ENCODE data around the gene GBE1.
"Not testable (repeated sequence)": the region's sequence is repeated elsewhere in the genome, so short reads cannot be mapped to it uniquely, and the experiment has no call there.

The GBE1 gene

GRCh38 chr3:81753416-81754027 is 7.9 kb downstream of the GBE1 start:
- no peak for DNase-seq (ENCODE audit: low spot score)

GRCh38 chr3:81752604-81753003 is 8.8 kb downstream of the GBE1 start:
- DNase-seq (ENCODE audit: low spot score) = no peak

DNA sequence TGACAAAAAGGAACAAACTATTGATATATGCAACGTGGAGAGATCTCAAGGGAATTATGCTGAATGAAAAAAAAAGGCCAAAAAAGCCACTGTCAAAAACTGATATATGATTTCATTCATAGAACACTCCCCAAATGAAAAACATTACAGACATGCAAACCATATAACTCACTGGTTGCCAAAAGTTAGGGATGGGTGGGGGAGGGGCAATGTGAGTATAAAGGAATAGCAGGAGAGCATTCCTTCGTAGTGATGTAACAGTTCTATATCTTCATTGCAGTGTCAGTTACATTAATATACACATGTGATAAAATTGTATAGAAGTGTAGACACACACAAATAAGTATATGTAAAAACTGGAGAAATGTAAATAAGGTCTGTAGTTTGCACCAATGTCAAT is 12.2 kb downstream of the GBE1 start:
- DNase-seq (ENCODE audit: low spot score) = no peak

GRCh38 chr3:81747280-81747679 is 14.2 kb downstream of the GBE1 start:
- not testable (repeated sequence) for DNase-seq (ENCODE audit: low spot score)

GRCh38 chr3:81744366-81744765 is 17.1 kb downstream of the GBE1 start:
- DNase-seq (ENCODE audit: low spot score) = no peak

DNA sequence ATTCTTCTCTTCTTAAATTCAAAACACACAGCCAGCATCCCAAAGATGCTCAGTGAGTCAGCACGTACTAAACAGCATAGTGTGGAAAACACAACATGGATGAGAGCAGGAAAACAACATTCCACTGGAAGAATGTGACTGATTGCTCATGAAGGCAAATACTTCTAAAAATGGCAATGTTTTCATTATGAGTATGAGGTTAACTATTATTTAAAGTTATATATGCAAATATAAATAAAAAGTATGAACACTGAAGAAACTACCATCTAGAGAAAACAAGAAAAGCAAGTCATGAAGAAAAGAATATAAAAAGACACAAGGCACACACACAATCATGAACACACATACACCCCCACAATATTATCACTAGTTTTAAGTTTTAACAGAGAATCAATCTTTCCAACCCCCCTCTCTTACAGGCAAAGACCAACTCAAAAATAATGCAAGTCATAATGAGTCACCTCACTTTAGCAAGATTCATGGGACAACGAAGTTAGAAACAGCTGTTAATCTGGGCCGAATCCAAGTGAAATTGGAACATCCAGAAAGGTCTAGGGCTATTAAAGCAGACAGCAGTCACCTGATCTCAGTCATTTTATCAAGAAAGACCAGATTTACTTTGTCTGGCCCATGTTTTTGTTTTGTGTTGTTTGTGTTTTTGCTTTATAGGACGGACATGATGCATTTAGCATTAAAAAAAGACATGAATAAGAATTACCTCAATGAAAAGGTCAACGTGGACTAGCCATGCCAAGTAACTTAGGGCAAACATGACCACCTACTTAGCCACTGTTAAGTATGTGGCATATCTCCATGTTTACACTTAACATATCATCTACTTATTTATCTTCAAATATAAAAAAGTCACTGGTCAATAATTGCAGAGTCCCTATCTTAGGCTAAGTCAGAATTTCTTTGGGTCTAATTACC is 18.1 kb downstream of the GBE1 start:
- no peak for DNase-seq (ENCODE audit: low spot score)

DNA sequence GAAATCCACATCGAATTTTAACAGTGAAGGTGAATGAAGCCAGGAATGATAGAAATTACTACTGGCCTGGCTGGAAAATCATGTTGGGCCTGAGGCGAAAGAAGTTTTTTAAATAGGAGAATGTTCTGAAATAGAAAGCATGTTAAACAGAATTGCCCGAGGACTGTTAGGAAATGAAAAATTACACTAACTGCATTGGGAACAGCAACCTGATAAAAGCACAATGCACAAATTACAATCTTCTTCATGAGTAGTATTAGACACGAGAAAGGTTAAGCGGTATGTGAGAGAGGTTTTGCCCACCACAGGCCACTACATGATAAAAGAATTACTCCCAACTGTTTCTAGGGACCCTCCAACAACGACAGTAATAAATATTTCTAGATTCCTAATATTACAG is 18.9 kb downstream of the GBE1 start:
- no peak for DNase-seq (ENCODE audit: low spot score)

- DNase-seq (ENCODE audit: low spot score) = no peak
Observed at GRCh38 chr3:81741216-81741615, 20.2 kb downstream of the GBE1 start.

DNA sequence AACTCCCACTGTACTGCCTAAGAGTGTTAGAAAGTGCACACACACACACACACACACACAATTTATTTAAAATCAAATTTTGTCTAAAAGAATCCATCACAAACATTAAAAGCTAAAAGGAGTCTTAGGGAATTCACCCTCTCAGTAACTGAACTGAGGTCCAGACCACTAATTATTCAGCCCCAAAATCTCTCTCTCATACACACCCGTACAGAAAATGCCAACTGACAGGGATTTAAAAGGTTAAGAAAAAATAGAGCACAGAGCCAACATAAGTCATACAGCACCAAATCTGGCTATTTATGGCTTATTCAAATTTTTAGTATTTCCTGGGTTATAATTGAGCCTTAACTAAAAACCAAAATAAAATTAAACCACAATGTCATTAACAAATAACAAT is 20.7 kb downstream of the GBE1 start:
- no peak for DNase-seq (ENCODE audit: low spot score)

GRCh38 chr3:81735334-81735733 is 26.1 kb downstream of the GBE1 start:
- no peak for DNase-seq (ENCODE audit: low spot score)

DNA sequence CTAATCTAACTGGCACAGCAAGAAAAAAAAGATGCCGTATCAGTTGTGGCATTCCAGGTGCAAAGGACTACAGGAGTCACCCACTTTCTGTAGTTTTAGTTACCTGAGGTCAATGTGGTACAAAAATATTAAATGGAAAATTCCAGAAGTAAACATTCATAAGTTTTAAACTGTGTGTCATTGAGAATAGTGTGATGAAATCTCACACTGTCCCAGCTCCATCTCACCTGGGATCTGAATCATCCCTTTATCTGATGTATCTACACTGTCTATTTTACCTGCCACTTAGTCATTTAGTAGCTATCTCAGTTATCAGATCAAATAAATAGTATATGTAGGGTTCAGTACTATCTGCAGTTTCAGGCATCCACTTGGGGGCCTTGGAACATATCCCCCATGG is 26.7 kb downstream of the GBE1 start:
- no peak for DNase-seq (ENCODE audit: low spot score)

DNA sequence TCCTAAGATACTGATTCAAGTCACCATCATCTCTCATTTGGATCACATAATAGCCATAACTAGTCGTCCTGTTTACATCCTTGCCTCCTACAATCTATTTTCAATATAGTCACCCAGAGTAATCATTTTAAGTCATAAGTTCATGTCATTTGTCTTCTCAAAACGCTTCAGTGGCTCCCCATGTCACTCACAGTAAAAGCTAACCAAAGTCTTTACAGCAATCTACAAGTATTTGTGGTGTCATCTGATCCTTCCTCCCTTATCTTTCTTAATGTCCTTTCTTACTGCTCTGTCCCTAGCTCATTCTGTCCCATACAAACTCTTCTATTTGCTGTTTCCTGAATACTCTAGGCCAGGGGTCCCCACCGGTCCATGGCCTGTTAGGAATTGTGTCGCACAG is 28.8 kb downstream of the GBE1 start:
- DNase-seq (ENCODE audit: low spot score) = no peak

DNA sequence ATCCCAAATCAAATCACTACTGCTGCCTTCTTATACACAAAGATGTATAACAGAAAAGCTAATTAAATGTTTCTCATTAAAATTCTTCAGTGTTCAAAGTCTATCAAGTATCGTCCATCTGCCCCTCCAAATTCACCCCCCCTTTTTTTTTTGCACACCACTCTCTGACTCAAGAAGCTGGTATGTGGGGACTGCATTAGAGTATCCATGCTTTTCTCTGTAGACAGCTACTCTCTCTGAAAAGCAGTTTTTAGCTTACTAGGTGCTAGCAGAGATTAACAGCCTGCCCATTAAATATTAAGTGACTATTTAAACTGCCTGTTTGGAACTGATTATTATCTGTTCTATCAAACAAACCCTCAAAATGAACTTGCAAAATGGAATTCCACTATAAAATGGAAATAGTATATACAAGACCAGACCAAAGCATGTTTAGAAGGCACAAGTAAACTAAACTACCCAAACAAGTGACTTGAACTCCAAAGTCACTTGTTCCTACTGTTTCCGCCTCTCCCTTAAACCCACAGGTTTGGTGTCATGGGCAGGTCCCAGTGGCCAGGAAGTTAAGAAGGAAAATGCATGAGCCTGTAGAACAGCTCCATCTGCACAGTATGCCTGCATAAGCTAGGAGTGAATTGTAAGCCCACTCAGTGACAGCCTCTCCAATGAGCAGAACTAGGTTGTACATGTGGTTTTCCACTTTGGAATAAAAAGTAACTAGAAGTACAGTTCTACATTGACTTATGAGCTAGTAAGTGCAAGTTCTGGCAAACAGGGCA is 32.5 kb downstream of the GBE1 start:
- DNase-seq (ENCODE audit: low spot score) = no peak

DNA sequence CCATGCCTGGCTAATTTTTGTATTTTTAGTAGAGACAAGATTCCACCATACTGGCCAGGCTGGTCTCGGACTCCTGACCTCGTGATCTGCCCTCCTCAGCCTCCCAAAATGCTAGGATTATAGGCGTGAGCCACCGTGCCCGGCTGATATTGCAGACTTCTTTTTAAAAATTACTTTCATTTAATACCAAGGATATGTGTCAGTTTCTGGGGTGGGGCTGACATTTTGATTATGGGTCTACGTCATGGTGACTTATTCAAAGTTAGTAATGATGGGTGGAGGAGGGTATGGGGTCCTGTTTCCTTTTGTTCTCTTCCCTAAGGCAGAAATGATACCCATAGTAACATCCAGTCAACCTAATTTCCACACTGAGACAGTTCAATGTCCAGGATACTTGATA is 34.7 kb downstream of the GBE1 start:
- no peak for DNase-seq (ENCODE audit: low spot score)

DNA sequence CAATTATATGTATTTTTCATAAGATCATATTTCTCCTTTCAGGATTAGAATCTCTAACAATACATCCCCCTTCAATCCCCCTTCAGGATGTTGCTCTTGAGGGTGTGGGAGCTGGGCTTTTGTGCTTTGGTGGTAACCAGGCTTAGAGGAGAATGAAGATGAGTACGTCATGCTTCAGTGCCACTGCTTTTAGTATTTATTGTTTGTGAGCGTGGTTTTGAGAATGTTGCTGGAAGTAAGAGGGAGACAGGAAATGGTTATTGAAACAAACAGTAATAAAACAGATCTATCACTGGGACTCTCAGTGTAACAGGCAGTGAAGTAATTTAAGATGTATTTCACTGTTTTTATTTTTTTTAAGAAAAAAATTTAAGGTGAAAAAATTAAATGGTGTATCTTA is 35.3 kb downstream of the GBE1 start:
- DNase-seq (ENCODE audit: low spot score) = no peak

DNA sequence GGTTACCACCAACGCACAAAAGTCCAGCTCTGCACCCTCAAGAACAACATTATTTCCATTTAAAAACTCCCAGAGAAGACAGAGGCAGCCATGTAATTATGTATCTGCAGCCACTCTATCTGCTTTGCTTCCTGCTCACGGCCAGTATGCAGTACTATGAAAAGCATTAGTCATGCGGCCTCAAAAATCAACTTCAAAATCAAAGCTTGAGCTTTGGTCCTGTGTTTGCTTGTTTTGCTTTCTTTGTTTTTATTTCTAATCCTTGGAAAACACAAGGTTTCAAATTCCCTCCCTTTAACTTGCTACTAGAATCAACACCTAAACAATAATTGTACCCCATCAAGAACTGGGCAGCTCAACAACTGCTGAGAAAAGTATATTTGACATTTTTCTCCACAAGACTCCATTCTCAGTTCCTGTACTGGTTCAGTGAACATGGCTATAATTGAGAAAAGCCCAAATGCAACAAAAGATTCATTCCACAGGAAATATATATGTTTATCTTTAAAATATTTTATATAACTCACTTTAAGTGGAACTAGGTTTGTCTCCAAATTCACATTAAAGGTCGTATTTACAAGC is 37.6 kb downstream of the GBE1 start:
- DNase-seq (ENCODE audit: low spot score) = no peak

GRCh38 chr3:81718311-81718710 is 43.1 kb downstream of the GBE1 start:
- no peak for DNase-seq (ENCODE audit: low spot score)

- DNase-seq (ENCODE audit: low spot score) = no peak
Observed at GRCh38 chr3:81716870-81717509, 44.5 kb downstream of the GBE1 start.

- no peak for DNase-seq (ENCODE audit: low spot score)
Observed at GRCh38 chr3:81713031-81713430, 48.4 kb downstream of the GBE1 start.

GRCh38 chr3:81709606-81710005 is 51.8 kb downstream of the GBE1 start:
- DNase-seq (ENCODE audit: low spot score) = no peak

DNA sequence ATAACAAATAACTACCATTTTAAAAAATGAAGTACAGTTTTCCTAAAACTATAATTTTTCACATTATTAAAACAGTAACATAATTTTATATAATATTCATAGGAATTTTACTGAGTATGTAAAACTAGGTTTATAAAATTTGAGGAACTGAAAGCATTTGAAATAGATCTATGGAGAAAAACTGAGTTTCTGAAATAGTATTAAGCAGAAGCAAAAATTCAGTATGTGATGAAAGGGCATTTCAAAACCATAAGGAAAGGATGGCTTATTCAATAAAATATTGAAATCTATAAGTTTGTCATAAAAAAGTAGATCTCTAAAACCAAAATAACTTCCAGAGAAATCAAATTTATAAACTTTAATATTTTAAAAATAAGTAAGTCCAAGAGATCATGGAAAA is 53.4 kb downstream of the GBE1 start:
- no peak for DNase-seq (ENCODE audit: low spot score)

- no peak for DNase-seq (ENCODE audit: low spot score)
Observed at GRCh38 chr3:81702126-81702525, 59.3 kb downstream of the GBE1 start.

Data from CD4-positive, alpha-beta T cell treated with Interleukin-2 at 100 ng/mL for 4 hours (primary cell).